Kidney (tissue), 14 donors: ENCODE data around the gene GIPC3. TPM values are rescaled to one million over a fixed set of nuclear protein-coding genes. Genes with fewer than 3 reads are reported as not detected.

Experiments used
- DNase-seq, 5 donors: peaks; one replicate each; pipeline ENCODE4 v3.0.0-alpha.2; 2013 to 2020
- FAIRE-seq: peaks from 2 replicates; lab custom pipeline; 2012; peaks lifted over from hg19 to GRCh38; lab: Jason Lieb, UNC
- H3K27ac ChIP-seq, 2 donors: one replicate each; pipeline ENCODE4 v1.7.0; 2013; ENCODE audit warnings: low read depth in 2 of 2, low read length in 2 of 2, inconsistent platforms in 1 of 2
- H3K27me3 ChIP-seq: one replicate; pipeline ENCODE4 v1.7.1; 2013; ENCODE audit warnings: low read length, inconsistent platforms; ENCODE audit not compliant: control insufficient read depth, insufficient read depth
- H3K36me3 ChIP-seq, 3 donors: one replicate each; pipeline versions ENCODE4 v1.7.0 to v1.7.1; 2013; ENCODE audit warnings: low read length in 3 of 3, control low read depth in 1 of 3, inconsistent platforms in 1 of 3; ENCODE audit not compliant: insufficient read depth in 3 of 3, control insufficient read depth in 2 of 3
- H3K4me1 ChIP-seq, 3 donors: one replicate each; pipeline versions ENCODE4 v1.7.0 to v1.7.1; 2013; ENCODE audit warnings: low read length in 3 of 3, inconsistent platforms in 1 of 3, low read depth in 1 of 3; ENCODE audit not compliant: control insufficient read depth in 2 of 3, insufficient read depth in 2 of 3
- H3K4me3 ChIP-seq, 3 donors: one replicate each; pipeline versions ENCODE4 v1.7.0 to v1.8.1; 2013; ENCODE audit warnings: low read length in 3 of 3, control low read depth in 1 of 3, inconsistent platforms in 1 of 3
- H3K9ac ChIP-seq, 3 donors: one replicate each; pipeline versions ENCODE4 v1.7.0 to v1.7.1; 2013; ENCODE audit warnings: low read length in 3 of 3, control low read depth in 1 of 3, inconsistent platforms in 1 of 3
- H3K9me3 ChIP-seq, 3 donors: one replicate each; pipeline versions ENCODE4 v1.7.0 to v1.7.1; 2013; ENCODE audit warnings: low read length in 3 of 3, control low read depth in 1 of 3, inconsistent platforms in 1 of 3; ENCODE audit not compliant: control insufficient read depth in 2 of 3, insufficient read depth in 1 of 3
- intact Hi-C: fragments of 100-400 bp; cut with DNase I; formaldehyde crosslinking; loops from one replicate; pipeline ENCODE4 v1.11.1; 2022
- polyA plus RNA-seq: library from polyadenylated mRNA; stranded (reverse); fragments of 350-450 nt; fragmentation: Illumina TruSeq; extraction: RNeasy Lipid Tissue Mini Kit (QIAGEN cat#74804); gene quantifications from one replicate; pipeline ENCODE4 v1.2.3, GENCODE V29; 2014; ENCODE audit warnings: low read depth, low replicate concordance; ENCODE audit not compliant: insufficient read depth
- total RNA-seq: library from RNA; stranded (reverse); fragmentation: NEBNext Ultra II Directional; extraction: Animal tissue kit (Norgen Biotek cat#: 25700); gene quantifications from one replicate; pipeline ENCODE4 v1.2.1, GENCODE V29; 2021
- TF ChIP-seq, protein P1 (sequence below): IDR thresholded peaks from 3 replicates; pipeline ENCODE4 v1.5.1; 2012; ENCODE audit warnings: mild to moderate bottlenecking, moderate library complexity, borderline replicate concordance; ENCODE audit not compliant: insufficient read depth; ENCODE audit errors: extremely low read depth
- donor health status: control.
- donor health status: control.
- donor health status: control.
- donor health status: control.
- donor health status: control.
- donor health status: DM: yes; HTN: yes; CAD: no.
- donor health status: Normal renal cell carcinoma (clear cell type).

The GIPC3 gene
- total and polyA plus RNA-seq, 2 donors from 2014 or later: 2.1 TPM

GRCh38 chr19:3570606-3571011 is 14.7 kb upstream of the GIPC3 start:
- TF ChIP-seq, protein P1, sequence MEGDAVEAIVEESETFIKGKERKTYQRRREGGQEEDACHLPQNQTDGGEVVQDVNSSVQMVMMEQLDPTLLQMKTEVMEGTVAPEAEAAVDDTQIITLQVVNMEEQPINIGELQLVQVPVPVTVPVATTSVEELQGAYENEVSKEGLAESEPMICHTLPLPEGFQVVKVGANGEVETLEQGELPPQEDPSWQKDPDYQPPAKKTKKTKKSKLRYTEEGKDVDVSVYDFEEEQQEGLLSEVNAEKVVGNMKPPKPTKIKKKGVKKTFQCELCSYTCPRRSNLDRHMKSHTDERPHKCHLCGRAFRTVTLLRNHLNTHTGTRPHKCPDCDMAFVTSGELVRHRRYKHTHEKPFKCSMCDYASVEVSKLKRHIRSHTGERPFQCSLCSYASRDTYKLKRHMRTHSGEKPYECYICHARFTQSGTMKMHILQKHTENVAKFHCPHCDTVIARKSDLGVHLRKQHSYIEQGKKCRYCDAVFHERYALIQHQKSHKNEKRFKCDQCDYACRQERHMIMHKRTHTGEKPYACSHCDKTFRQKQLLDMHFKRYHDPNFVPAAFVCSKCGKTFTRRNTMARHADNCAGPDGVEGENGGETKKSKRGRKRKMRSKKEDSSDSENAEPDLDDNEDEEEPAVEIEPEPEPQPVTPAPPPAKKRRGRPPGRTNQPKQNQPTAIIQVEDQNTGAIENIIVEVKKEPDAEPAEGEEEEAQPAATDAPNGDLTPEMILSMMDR: no peak
- Histone ChIP-seq H3K9me3 (no peaks in the 10 kb centered on the region), H3K36me3 (peaks cover 0 to 2% (median 0%) of the 10 kb centered on the region in 3 donors), H3K4me3 (no peak overlapping the region), H3K4me1 (peaks cover 0 to 4% (median 3%) of the 10 kb centered on the region in 3 donors), H3K9ac (no peak overlapping the region), H3K27ac (no peak overlapping the region), H3K27me3 (no peaks in the 10 kb centered on the region)
- DNase-seq (no peak), FAIRE-seq (no peak)
- intact Hi-C loops: no loop called here

GRCh38 chr19:3572132-3572854 is 13.0 kb upstream of the GIPC3 start:
- peak; percentile 100 for DNase-seq

GRCh38 chr19:3572855-3573161 is 12.5 kb upstream of the GIPC3 start, which contains the start of gene HMG20B:
HMG20B (plus strand) TSS chr19:3572944; CDS start chr19:3573310, 366 bp downstream.
- FAIRE-seq: no peak
- H3K4me3 ChIP-seq: peak within 1 kb of the TSS; percentile 60 to 76 (median 70)
- TF ChIP-seq, protein P1: no peak

More at GRCh38 chr19:3572132-3572854, 13.0 kb upstream of the GIPC3 start:
- peak; percentile 98 for FAIRE-seq
- intact Hi-C loops: no loop called here
- Histone ChIP-seq H3K27me3 (no peaks in the 10 kb centered on the region), H3K4me3 (peak overlapping the region; percentile 60 to 74 (median 64)), H3K27ac (peak overlapping the region in 1 of 2 donors; percentile 37), H3K9me3 (no peaks in the 10 kb centered on the region), H3K36me3 (peaks cover 0 to 2% (median 0%) of the 10 kb centered on the region in 3 donors), H3K4me1 (peaks cover 0 to 4% (median 3%) of the 10 kb centered on the region in 3 donors), H3K9ac (peak overlapping the region; percentile 20 to 53 (median 29))
- TF ChIP-seq, protein P1: no peak

More at GRCh38 chr19:3572855-3573161, 12.5 kb upstream of the GIPC3 start, which contains the start of gene HMG20B:
- H3K9me3 ChIP-seq: no peaks in the 10 kb centered on the region
- intact Hi-C loops: no loop called here
- H3K27me3 ChIP-seq: no peaks in the 10 kb centered on the region
- H3K9ac ChIP-seq: peak within 1 kb of the TSS; percentile 20 to 65 (median 32)
- H3K4me1 ChIP-seq: peaks cover 0 to 4% (median 3%) of the 10 kb centered on the region in 3 donors
- peak within 1 kb of the TSS in 1 of 2 donors; percentile 37 for H3K27ac ChIP-seq
- peaks cover 0 to 2% (median 0%) of the 10 kb centered on the region in 3 donors for H3K36me3 ChIP-seq
- DNase-seq: no peak
